ENCODE data around the gene EPC1.
A peak's percentile ranks its signal among the peaks of the same experiment; 100 is the strongest.
"Not testable (repeated sequence)": the region's sequence is repeated elsewhere in the genome, so short reads cannot be mapped to it uniquely, and the experiment has no call there.

The EPC1 gene

GRCh38 chr10:32253821-32254220, 93.1 kb downstream of the EPC1 start:
- CTCF ChIA-PET: interaction anchor here (0.6 kb wide), 1 partner anchor 120 kb away, joined by 3 read pairs; no protein-coding TSS in a partner anchor
- H3K9me3 ChIP-seq (ENCODE audit: control insufficient read depth, insufficient read depth, low read depth, low read length): no peaks in the 10 kb centered on the region

GRCh38 chr10:32253276-32253675, 93.7 kb downstream of the EPC1 start:
- CTCF ChIA-PET: interaction anchor here (0.6 kb wide), 1 partner anchor 120 kb away, joined by 3 read pairs; no protein-coding TSS in a partner anchor

More at GRCh38 chr10:32253821-32254220, 93.1 kb downstream of the EPC1 start:
- no peak overlapping the region for H3K27ac ChIP-seq (ENCODE audit: extremely low read depth, low read depth, low read length)
- no peak overlapping the region for H3K4me3 ChIP-seq (ENCODE audit: low read depth, low read length)
- no peaks in the 10 kb centered on the region for H3K36me3 ChIP-seq (ENCODE audit: control insufficient read depth in 2 of 2, insufficient read depth in 1 of 2, low read length in 2 of 2)
- peaks cover 4% of the 10 kb centered on the region; the same call in 1 of the 2 replicates for H3K4me1 ChIP-seq (ENCODE audit: control insufficient read depth, insufficient read depth, low read length)
- POLR2A ChIA-PET: no interaction called here
- TF ChIP-seq ZNF76 (tag by site-specific recombination; IDR thresholded peaks at IDR 0.05; ENCODE audit: borderline replicate concordance, low read depth) (no peak), ZNF530 (tag by site-specific recombination; IDR thresholded peaks at IDR 0.05; ENCODE audit: low read depth) (no peak), ZNF133 (tag by site-specific recombination; IDR thresholded peaks at IDR 0.05) (no peak), GFI1B (tag by site-specific recombination; IDR thresholded peaks at IDR 0.05) (no peak), ZNF580 (tag by site-specific recombination; IDR thresholded peaks at IDR 0.05) (no peak), KLF1 (tag by site-specific recombination; IDR thresholded peaks at IDR 0.05) (no peak), ZNF202 (tag by site-specific recombination; IDR thresholded peaks at IDR 0.05; ENCODE audit: borderline replicate concordance) (no peak), ZNF677 (tag by site-specific recombination; IDR thresholded peaks at IDR 0.05) (no peak), BCL11A (tag by site-specific recombination; IDR thresholded peaks at IDR 0.05; ENCODE audit: low read depth) (no peak), ZNF549 (tag by site-specific recombination; IDR thresholded peaks at IDR 0.05) (no peak), ZNF184 (tag by site-specific recombination; IDR thresholded peaks at IDR 0.05) (no peak), ZNF335 (tag by site-specific recombination; conservative IDR thresholded peaks at IDR 0.05) (no peak), ZNF157 (tag by site-specific recombination; IDR thresholded peaks at IDR 0.05) (no peak), ZNF433 (tag by site-specific recombination; IDR thresholded peaks at IDR 0.05; ENCODE audit: low read depth) (no peak), ZBTB7A (tag by site-specific recombination; IDR thresholded peaks at IDR 0.05; ENCODE audit: low read depth) (no peak), INSM2 (tag by site-specific recombination; IDR thresholded peaks at IDR 0.05) (no peak), YY1 (tag by site-specific recombination; IDR thresholded peaks at IDR 0.05) (no peak), ZNF585B (tag by site-specific recombination; IDR thresholded peaks at IDR 0.05) (no peak), SP2 (tag by site-specific recombination; IDR thresholded peaks at IDR 0.05) (no peak)

GRCh38 chr10:32250489-32250888, 96.5 kb downstream of the EPC1 start:
- H3K27ac ChIP-seq (ENCODE audit: extremely low read depth, low read depth, low read length); H3K9me3 ChIP-seq (ENCODE audit: control insufficient read depth, insufficient read depth, low read depth, low read length); H3K36me3 ChIP-seq (ENCODE audit: control insufficient read depth in 2 of 2, insufficient read depth in 1 of 2, low read length in 2 of 2); H3K4me1 ChIP-seq (ENCODE audit: control insufficient read depth, insufficient read depth, low read length); H3K4me3 ChIP-seq (ENCODE audit: low read depth, low read length); POLR2A ChIA-PET: not testable (repeated sequence)
- CTCF ChIA-PET: interaction anchor here (0.6 to 0.7 kb wide), 3 partner anchors 9 to 83 kb away, joined by 3 to 4 read pairs (median 4); no protein-coding TSS in a partner anchor

More at GRCh38 chr10:32253276-32253675, 93.7 kb downstream of the EPC1 start:
- POLR2A ChIA-PET: no interaction called here
- Histone ChIP-seq H3K9me3 (ENCODE audit: control insufficient read depth, insufficient read depth, low read depth, low read length) (no peaks in the 10 kb centered on the region), H3K36me3 (ENCODE audit: control insufficient read depth in 2 of 2, insufficient read depth in 1 of 2, low read length in 2 of 2) (no peaks in the 10 kb centered on the region), H3K4me3 (ENCODE audit: low read depth, low read length) (no peak overlapping the region), H3K4me1 (ENCODE audit: control insufficient read depth, insufficient read depth, low read length) (peaks cover 4% of the 10 kb centered on the region; the same call in 1 of the 2 replicates), H3K27ac (ENCODE audit: extremely low read depth, low read depth, low read length) (no peak overlapping the region)
- peak; percentile 36; the same call in 1 of the 2 replicates for TF ChIP-seq KLF1 (tag by site-specific recombination; IDR thresholded peaks at IDR 0.05)
- no peak for TF ChIP-seq SP7 (tag by site-specific recombination; IDR thresholded peaks at IDR 0.05)
